WI38 (cell line): ENCODE results near the gene RNF43.

ENCODE experiments used
- H3K4me3 ChIP-seq: 2 replicates; pipeline ENCODE4 v1.5.1; 2011; ENCODE audit warnings: low read depth, mild to moderate bottlenecking, control low read depth, low read length
- CTCF ChIP-seq: IDR thresholded peaks from 2 replicates; pipeline ENCODE4 v1.5.1; 2012; ENCODE audit warnings: low read depth, mild to moderate bottlenecking, control low read depth, low read length

The RNF43 gene

GRCh38 chr17:58382108-58382871, 35.0 kb downstream of the RNF43 start:
- TF ChIP-seq CTCF = no peak
- no peak overlapping the region for H3K4me3 ChIP-seq

GRCh38 chr17:58381124-58382035, 36.0 kb downstream of the RNF43 start:
- H3K4me3 ChIP-seq = no peak overlapping the region
- no peak for TF ChIP-seq CTCF

DNA sequence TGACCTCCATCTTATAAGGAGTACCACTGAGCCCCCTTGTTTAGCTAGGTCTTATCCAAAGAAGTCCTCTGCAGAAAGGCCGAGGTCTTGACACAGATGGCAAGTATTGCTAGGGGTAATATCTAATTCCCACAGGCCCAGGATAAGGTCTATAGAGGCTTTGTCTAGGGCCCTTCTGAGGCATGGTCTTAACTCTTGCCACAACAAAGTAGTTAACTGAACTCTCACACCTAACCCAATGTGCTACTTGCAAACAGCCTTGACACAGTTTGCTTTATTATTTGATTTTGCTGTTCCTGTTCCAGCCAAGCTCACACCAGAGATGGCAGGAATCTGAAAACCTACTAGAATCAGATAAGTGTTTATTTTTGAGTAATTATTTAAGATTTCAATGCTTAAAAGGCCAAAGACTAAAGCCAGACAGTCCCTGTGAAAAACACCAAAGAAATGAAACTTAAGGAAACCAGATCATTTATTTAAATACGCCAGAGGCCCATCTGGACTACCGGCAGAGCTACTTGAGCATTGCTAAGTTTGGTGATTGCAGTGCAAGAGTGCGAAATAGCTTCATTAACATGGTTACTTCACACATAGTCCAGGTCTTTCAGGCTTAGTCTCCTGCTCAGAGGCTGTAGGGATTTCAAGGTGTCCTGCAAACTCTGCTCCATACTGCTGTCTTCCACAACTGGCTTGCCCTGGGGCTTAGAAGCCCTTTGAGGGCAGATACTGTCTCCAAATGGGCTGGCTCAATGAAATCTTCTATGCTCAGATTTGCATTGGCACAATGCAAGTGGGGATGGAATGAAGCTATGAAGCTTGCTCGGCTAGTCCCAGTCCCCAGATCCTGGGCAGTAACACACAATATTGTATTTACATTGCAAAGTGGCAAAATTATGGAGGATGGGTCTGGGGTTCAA, 36.9 kb downstream of the RNF43 start:
- no peak for TF ChIP-seq CTCF
- H3K4me3 ChIP-seq = no peak overlapping the region

- no peak overlapping the region for H3K4me3 ChIP-seq
- no peak for TF ChIP-seq CTCF
Measured at GRCh38 chr17:58379511-58379824, 37.9 kb downstream of the RNF43 start.

- no peak overlapping the region for H3K4me3 ChIP-seq
- TF ChIP-seq CTCF = no peak
Measured at GRCh38 chr17:58378733-58379510, 38.4 kb downstream of the RNF43 start.

GRCh38 chr17:58377661-58378060, 39.7 kb downstream of the RNF43 start:
- no peak overlapping the region for H3K4me3 ChIP-seq
- TF ChIP-seq CTCF = no peak
